SHP77 treated with DMSO at 0.1 percent for 48 hours (cell line): Measurements from ENCODE around the gene COA1.
"Not testable (repeated sequence)": the region's sequence is repeated elsewhere in the genome, so short reads cannot be mapped to it uniquely, and the experiment has no call there.

ENCODE experiments used
- DNase-seq: peaks from one replicate; lab custom pipeline; 2025; lab: John Stamatoyannopoulos, UW

The COA1 gene

GRCh38 chr7:43687866-43688265 lies 41.5 kb downstream of the COA1 start:
- DNase-seq = not testable (repeated sequence)

DNA sequence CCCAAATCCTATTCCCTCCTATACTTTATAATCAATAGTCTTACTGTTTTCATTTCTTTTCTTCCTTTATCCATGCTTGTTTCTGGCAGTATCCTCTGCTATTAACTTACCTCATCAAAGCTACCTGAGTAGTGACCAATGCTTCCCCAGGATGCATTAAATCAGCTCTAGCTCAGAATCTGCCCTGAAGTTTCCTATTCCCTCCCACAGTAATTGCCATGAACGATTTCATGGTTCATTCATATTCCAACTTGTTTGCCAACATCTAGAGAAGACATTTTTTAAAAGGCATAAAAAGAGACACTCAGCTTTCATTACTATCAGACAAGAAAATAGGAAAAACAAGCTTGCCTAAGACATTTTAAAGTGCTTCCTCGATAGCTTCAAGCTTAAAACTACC lies 42.3 kb downstream of the COA1 start:
- no peak for DNase-seq

DNA sequence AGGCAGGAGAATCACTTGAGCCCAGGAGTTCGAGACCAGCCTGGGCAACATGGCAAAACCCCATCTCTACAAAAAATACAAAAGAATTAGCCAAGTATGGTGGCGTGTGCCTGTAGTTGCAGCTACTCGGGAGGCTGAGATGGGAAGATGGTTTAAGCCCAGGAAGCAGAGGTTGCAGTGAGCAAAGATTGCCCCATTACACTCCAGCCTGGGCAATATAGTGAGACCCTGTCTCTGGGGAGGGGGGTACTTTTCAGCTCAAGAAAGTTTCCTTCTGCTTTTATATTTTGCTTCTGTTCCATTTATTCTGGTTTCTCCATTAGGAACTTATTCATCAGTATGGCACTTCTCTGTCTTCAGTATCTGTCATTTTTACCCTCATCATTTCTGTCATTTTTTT lies 48.6 kb downstream of the COA1 start:
- no peak for DNase-seq

DNA sequence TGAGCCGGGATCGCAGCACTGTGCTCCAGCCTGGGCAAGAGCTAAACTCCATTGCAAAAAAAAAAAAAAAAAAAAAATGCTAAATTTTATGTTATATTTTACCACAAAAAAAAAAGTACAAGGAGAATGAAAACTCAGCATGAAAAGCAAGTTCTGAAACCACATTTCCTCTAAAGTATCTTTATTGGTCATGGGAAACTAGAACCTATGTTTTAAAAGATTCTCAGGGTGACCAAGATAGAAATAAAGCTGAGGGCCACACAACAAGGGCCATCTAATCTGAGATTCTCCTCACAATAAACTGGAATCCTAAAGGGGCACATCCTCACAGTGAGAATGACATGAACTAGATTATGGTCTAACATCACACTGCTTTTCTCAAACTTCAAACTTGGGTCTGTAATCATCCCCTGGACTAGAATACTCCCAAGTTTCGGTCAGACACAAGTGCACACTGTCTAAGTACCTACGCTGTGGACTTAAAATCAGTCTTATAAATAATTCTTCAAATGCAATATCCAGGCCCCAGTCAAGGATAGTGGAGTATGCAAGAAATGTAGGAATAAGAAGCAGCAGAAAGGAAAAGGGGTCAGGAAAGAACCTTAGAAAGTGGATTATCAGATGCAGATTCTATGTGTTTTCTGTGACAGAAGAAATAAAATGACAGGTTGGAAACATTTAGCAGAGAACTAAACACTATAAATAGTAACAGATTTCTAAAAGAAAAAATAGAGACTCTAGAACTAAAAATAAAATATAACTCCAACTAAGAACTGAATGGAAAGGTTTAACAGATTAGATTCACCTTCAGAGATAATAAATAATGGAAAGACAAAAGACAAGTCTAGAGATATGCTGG lies 49.9 kb downstream of the COA1 start:
- DNase-seq = no peak

GRCh38 chr7:43678315-43678714 lies 51.0 kb downstream of the COA1 start:
- DNase-seq = no peak

GRCh38 chr7:43677864-43678263 lies 51.5 kb downstream of the COA1 start:
- DNase-seq = no peak

GRCh38 chr7:43674559-43675436 lies 54.5 kb downstream of the COA1 start:
- no peak for DNase-seq

GRCh38 chr7:43673243-43673976 lies 55.9 kb downstream of the COA1 start:
- not testable (repeated sequence) for DNase-seq

GRCh38 chr7:43671521-43671920 lies 57.8 kb downstream of the COA1 start:
- DNase-seq = no peak

- DNase-seq = no peak
These were observed 59.8 kb downstream of the COA1 start for GRCh38 chr7:43669286-43670081.

DNA sequence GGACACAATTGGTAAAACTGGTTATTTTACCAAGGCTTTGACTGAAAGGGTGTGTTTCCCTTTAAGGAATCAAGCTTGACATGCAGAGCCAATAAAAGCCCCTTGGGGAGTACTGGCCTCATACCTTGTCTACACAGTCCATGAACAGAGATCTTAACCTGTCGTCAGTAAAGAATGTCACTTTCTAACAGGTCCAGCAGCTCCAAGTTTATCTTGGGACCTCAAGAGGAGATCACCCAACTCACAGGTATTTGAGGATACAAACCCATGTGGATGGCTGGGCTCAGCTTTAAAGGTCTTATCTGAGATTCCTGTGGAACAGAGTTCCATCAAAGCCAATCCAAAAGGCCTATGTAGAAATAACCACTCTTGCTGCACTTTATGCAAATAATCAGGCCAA lies 61.3 kb downstream of the COA1 start:
- no peak for DNase-seq

GRCh38 chr7:43666938-43667337 lies 62.4 kb downstream of the COA1 start:
- no peak for DNase-seq

DNA sequence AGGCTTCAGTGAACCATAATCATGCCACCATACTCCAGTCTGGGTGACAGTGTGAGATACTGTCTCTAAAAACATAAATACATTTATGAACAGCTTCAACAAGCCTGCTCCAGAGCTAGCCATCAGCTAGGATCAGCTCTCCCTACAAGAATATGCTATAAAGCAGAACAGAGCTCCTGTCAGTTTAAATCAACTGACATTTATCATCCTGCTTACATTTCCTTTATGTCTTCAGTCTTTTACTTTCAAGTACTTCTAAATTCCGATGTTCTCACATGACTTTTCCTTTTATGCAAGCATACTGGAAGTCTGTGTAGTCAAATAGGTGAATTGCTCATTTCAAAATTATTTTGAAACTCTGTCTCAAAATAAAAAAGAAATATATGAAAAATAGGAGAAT lies 64.6 kb downstream of the COA1 start:
- DNase-seq = no peak

DNA sequence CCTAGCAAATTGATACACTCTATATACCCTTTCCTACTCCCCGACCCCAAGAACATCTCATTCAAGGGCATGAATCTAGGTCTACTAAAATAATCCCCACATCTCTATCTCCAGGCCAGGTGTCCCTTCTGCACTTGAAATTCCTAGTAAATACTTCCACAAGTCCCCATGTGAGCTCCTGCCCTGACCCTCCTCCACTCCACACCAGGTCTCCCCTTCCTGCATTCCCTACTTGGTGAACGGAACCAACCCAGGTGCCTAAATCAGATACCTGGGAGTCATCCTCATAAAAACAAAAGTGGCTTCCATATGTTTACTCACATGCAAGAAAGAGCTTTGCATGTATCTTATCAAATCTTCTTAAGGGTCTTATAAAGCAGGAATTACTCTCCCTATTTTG lies 69.2 kb downstream of the COA1 start:
- DNase-seq = no peak

DNA sequence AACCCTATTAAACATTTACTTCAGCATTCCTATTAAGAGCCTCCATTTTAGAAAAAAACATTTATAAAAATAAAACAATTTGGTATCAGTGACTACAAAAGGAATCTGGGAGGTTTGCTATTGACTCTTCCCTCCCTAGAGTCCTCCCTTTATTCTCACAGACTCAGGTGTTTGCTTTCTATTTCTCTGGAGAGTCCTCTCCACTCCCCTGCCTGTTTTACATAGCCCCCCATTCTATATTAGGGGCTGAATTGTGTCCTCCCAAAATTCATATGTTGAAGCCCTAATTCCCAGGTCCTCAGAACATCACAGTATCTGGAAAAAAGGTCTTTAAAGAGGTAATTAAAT lies 69.8 kb downstream of the COA1 start:
- no peak for DNase-seq

DNA sequence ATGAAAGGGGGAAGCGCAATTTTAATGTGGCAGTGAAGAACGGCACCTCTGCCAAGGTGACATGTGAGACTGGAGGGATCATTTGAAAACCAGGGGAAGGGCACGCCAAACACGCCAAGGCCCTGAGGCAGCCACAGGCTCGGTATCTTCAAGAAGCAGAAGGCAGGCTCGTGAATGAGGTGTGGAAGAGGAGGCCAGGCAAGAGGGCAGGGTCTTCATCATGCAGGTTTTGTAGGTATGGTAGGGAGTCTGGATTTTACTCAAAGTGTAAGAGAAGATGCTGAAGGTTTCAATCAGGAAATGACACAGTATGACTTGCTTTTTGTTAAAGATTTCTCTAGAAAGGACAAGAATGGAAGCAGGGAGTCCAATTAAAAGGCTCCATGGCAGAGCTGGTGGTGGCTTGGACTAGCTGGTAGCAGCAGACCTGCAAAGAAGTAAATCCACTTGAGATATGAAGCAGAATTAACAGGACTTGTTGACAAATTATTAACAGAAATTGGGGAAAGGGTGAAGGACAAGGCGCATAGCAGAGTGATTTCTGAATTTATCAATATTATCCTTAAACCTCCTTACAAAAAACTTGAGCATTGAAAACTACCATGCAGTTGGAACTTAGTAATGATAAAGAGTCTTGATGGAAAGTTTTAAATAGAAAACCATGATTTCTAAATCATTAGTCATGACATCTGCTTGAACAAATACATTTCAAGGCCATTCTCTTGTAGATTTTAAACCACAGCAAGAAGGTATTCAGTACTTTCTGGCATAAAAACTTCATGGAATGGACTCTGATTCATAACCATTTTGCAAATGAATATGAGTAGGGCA lies 70.4 kb downstream of the COA1 start:
- DNase-seq = no peak

GRCh38 chr7:43656997-43657396 lies 72.3 kb downstream of the COA1 start:
- no peak for DNase-seq

DNA sequence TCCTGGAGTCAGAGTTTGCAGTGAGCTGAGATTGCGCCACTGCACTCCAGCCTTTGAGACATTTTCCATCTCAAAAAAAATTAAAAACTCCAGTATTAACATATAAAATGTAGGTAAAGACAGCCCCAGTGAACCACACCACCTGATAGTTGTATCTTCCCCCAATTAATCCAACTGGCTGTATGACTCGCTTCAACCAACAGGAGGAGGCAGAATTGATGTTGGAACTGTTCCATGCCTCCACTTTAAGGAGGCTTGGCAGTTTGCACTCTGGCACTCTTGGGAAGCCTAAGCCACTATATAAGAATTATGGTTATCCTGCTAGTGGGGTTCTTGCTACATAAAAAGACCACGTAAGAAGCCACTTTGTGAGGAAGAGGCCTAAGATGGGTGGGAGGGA lies 73.7 kb downstream of the COA1 start:
- no peak for DNase-seq

DNA sequence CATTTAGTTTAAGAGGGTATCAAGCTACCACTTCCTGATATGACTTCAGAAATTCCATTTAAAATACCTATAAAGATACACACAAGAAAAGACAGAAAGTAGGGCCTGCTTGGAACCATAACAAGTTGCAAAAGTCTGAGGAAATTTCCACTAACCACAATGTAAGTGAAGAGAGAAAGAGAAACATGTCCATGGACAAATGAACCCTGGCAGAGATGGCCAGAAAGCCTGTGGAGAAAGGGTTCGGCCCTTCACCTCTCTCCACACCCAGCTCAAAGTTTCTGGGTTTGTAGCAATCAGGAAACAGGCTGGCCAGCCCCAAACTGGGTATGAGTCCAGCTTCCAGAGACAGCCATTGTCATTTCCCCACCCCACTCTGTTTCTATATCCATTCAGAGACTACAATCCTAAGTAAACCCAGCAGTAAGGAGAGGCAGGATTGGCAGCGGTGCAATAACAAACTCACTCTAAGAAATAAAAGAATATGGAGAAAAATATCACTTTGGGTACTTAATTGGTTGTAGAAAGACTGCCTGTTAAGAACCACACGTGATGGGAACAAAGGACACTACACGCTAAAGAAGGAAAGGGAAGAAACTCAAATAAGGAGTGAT lies 75.3 kb downstream of the COA1 start:
- DNase-seq = no peak

DNA sequence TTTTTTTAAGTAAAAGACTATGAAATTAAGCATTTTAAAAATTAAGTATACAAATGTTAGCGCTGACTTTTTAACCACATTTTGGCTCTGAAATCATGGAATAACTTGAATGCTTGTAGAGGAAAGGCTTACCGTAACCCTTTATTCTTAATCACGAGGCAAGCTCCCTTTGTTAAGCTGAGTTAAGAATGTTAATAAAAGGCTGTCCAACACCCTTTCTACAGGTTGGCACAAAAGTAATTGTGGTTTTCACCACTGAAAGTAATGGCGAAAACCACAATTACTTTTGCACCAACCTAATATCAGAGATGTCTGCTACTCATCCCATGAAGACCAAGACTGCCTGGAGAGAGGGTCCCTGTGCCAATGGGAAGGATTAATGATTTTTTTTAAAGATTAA lies 75.9 kb downstream of the COA1 start:
- DNase-seq = no peak
